ENCODE results near the gene KCNIP3.

DNA sequence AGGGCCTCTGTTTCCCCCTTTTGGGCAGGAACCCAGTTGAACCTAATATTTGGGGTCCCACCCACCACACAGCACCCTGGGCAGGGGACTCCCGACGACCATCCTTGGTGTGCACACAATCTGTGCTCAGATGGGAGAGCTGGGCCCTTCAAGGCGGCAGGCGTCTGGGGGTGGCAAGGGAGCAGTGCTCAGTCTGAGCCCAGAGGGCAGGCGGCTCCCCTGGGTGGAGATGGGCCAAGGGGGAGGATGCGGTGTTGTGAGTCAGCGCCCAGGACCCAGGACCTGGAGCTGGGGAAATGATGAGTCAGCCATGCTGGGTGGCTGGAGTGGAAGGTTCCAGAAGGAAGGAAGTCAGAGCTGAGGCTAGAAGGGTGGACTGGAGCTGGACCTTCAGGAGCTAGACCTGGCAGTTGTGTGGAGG, 19.1 kb upstream of the KCNIP3 start:
- TF ChIP-seq, protein P1, sequence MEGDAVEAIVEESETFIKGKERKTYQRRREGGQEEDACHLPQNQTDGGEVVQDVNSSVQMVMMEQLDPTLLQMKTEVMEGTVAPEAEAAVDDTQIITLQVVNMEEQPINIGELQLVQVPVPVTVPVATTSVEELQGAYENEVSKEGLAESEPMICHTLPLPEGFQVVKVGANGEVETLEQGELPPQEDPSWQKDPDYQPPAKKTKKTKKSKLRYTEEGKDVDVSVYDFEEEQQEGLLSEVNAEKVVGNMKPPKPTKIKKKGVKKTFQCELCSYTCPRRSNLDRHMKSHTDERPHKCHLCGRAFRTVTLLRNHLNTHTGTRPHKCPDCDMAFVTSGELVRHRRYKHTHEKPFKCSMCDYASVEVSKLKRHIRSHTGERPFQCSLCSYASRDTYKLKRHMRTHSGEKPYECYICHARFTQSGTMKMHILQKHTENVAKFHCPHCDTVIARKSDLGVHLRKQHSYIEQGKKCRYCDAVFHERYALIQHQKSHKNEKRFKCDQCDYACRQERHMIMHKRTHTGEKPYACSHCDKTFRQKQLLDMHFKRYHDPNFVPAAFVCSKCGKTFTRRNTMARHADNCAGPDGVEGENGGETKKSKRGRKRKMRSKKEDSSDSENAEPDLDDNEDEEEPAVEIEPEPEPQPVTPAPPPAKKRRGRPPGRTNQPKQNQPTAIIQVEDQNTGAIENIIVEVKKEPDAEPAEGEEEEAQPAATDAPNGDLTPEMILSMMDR (IDR thresholded peaks at IDR 0.05) = no peak
- no peak for TF ChIP-seq EZH2 (IDR thresholded peaks at IDR 0.05)

Measured in neural progenitor cell (in vitro differentiated cells).